ENCODE data around the gene DOK6.
"Not testable (repeated sequence)": the region's sequence is repeated elsewhere in the genome, so short reads cannot be mapped to it uniquely, and the experiment has no call there.

The DOK6 gene

DNA sequence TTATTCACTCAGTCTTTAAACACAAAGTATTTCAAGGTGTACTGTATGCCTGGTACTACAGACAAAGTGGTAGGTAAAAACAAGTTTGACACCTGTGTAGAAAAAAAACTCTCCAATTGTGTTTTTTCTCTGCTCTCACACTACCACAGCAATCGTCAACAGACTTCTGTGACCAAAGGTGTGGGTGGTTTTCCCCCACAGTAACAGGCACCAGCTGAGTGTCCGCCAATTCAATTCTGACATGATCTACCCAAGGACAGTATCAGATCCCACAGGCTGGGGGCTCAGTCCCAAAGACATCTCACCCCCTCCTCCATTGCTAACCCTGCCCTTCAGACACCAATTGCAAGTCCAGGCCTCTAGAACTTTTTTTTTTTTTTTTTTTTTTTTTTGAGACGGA is 475.8 kb downstream of the DOK6 start:
- Histone ChIP-seq H3K27ac (no peak overlapping the region), H3K4me3 (ENCODE audit: low read depth, low read length) (no peak overlapping the region), H3K27me3 (replicated peaks) (no peaks in the 10 kb centered on the region), H3K36me3 (replicated peaks) (no peaks in the 10 kb centered on the region)
- DNase-seq, result no peak
- TF ChIP-seq, protein P1, sequence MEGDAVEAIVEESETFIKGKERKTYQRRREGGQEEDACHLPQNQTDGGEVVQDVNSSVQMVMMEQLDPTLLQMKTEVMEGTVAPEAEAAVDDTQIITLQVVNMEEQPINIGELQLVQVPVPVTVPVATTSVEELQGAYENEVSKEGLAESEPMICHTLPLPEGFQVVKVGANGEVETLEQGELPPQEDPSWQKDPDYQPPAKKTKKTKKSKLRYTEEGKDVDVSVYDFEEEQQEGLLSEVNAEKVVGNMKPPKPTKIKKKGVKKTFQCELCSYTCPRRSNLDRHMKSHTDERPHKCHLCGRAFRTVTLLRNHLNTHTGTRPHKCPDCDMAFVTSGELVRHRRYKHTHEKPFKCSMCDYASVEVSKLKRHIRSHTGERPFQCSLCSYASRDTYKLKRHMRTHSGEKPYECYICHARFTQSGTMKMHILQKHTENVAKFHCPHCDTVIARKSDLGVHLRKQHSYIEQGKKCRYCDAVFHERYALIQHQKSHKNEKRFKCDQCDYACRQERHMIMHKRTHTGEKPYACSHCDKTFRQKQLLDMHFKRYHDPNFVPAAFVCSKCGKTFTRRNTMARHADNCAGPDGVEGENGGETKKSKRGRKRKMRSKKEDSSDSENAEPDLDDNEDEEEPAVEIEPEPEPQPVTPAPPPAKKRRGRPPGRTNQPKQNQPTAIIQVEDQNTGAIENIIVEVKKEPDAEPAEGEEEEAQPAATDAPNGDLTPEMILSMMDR (IDR thresholded peaks at IDR 0.05; ENCODE audit: low read depth, low read length, missing control alignments), result no peak
- in situ Hi-C loops (cut with HindIII; ENCODE audit: low pct_ligation_motif_present, low sequenced_read_pairs), result no loop called here

DNA sequence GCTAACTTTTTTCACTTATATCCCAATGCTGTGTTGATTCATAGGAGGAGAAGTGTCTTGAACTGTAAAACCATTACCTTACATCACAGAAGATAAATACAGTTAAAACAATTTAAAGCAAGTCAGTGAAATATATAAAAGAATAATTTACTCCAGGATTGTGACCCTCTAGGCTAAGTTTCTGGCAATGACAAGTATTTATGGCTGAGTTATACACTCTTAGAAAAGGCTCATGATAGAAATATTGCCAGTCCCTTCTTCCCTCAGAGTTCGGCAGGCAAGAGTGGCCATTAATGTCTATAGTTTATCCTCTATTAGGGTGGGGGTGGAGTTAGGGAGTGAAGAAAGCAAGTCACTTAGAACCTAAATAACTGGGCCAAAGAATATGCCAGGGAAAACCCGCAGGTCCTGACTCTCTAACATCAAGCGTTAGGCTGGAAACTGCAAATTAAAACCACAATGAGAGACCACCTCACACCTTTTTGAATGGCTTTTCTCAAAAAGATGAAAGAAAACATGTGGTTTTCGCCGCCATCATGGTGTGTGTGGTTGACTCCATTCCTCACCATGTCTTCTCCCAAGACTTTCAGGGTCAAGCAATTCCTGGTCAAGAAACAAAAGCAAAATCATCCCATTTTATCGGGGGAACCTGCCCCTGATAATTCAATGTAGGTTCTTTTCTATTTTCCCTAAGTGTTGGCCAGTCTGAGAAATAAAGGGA is 477.7 kb downstream of the DOK6 start:
- Histone ChIP-seq H3K27me3 (replicated peaks) (no peaks in the 10 kb centered on the region), H3K27ac (no peak overlapping the region), H3K4me3 (ENCODE audit: low read depth, low read length) (no peak overlapping the region), H3K36me3 (replicated peaks) (no peaks in the 10 kb centered on the region)
- TF ChIP-seq, protein P1 (IDR thresholded peaks at IDR 0.05; ENCODE audit: low read depth, low read length, missing control alignments), result no peak
- in situ Hi-C loops (cut with HindIII; ENCODE audit: low pct_ligation_motif_present, low sequenced_read_pairs), result no loop called here
- DNase-seq, result no peak

DNA sequence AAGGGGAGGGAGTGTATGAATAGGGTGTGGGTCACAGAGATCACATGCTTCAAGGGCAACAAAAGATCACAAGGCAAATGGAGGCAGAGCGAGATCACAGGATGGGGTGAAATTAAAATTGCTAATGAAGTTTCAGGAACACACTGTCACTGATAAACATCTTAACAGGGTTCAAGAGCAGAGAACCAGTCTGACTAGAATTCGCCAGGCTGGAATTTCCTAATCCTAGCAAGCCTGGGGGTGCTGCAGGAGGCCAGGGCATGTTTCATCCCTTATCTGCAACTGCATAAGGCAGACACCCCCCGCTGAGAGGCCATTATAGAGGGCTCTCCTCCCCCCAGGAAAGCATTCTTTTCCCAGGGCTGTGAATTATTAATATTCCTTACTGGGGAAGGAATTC is 478.4 kb downstream of the DOK6 start:
- H3K36me3 ChIP-seq (replicated peaks); H3K27me3 ChIP-seq (replicated peaks); H3K4me3 ChIP-seq (ENCODE audit: low read depth, low read length); in situ Hi-C loops (cut with HindIII; ENCODE audit: low pct_ligation_motif_present, low sequenced_read_pairs); H3K27ac ChIP-seq: not testable (repeated sequence)
- DNase-seq, result peak; percentile 22

DNA sequence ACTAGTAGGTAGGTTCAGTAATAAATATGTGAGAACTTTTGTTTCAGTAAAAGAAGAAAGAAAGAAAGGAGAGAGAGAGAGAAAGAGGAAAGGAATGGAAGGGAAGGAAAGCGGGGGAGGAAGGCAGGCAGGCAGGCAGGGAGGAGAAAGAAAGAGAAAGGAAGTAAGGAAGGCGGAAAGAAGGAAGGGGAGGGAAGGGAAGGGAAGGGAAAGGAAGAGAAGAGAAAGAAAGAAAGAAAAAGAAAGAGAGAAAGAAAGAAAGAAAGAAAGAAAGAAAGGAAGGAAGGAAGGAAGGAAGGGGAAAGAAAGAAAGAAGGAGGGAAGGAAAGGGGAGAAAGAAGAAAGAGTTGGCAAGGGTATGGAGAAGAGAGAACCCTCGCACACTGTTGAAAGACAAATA is 479.4 kb downstream of the DOK6 start:
- no peak overlapping the region for H3K27ac ChIP-seq
- no peak for DNase-seq
- H3K27me3 ChIP-seq (replicated peaks), result no peaks in the 10 kb centered on the region
- in situ Hi-C loops (cut with HindIII; ENCODE audit: low pct_ligation_motif_present, low sequenced_read_pairs), result no loop called here
- H3K36me3 ChIP-seq (replicated peaks), result no peaks in the 10 kb centered on the region
- H3K4me3 ChIP-seq (ENCODE audit: low read depth, low read length), result no peak overlapping the region
- TF ChIP-seq, protein P1 (IDR thresholded peaks at IDR 0.05; ENCODE audit: low read depth, low read length, missing control alignments), result no peak

DNA sequence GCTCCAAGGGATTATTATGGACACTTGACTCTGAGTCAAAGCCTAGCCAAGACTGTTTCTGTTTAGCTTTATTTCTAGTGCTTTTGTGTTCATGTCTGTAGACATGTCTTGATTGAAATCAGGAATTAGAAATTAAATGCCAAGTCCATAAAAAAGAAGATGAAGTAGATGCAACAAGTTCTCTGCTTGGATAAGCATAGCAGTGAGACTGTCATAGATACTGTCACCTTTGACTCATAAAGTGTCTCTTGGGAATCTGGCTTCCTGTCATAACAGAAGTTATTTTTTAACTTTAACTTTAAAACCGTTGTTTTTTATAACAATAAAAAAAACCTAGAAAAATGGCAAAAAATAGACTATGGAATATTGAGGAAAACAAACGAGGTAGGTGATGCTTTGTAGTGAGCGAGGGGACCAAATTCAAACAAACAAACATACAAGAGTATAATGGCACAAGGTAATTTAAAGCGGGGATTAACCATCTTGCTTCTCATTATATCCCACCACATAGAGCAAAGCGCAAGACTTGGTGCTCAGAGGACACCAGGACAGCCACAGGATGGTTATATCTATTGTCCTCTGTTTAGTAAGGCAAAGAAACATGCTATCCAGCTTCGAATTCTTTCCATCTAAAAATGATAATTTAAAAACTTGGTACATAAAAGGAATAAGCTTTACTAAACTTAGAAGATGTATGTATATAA is 482.4 kb downstream of the DOK6 start:
- TF ChIP-seq, protein P1 (IDR thresholded peaks at IDR 0.05; ENCODE audit: low read depth, low read length, missing control alignments), result no peak
- Histone ChIP-seq H3K36me3 (replicated peaks) (no peaks in the 10 kb centered on the region), H3K27me3 (replicated peaks) (no peaks in the 10 kb centered on the region), H3K27ac (no peak overlapping the region), H3K4me3 (ENCODE audit: low read depth, low read length) (no peak overlapping the region)
- in situ Hi-C loops (cut with HindIII; ENCODE audit: low pct_ligation_motif_present, low sequenced_read_pairs), result no loop called here
- no peak for DNase-seq

DNA sequence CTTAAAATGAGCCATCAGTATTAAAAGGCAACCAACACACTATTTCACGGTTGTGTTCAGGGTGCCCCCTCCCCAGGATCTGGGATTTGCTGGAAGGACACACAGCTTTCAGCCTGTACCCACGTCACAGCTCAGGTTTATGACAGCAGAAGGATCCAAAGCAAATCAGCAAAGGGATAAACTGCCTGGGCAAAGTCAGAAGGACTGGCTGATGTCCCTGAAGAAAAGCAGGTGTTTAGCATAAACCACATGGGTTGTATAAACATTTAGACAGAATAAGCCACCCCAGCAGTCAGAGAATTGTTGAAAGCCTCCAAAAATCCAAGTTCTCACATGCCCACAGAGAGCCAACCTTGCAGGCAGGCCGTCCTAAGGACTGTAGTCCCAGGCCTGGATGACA is 483.1 kb downstream of the DOK6 start:
- TF ChIP-seq, protein P1 (IDR thresholded peaks at IDR 0.05; ENCODE audit: low read depth, low read length, missing control alignments), result no peak
- no peaks in the 10 kb centered on the region for H3K27me3 ChIP-seq (replicated peaks)
- H3K4me3 ChIP-seq (ENCODE audit: low read depth, low read length), result no peak overlapping the region
- DNase-seq, result no peak
- H3K27ac ChIP-seq, result no peak overlapping the region
- H3K36me3 ChIP-seq (replicated peaks), result no peaks in the 10 kb centered on the region
- in situ Hi-C loops (cut with HindIII; ENCODE audit: low pct_ligation_motif_present, low sequenced_read_pairs), result no loop called here

Data from brain microvascular endothelial cell (primary cell).